IPS-20b (cell line): Measurements from ENCODE around the gene LASP1NB.
"Not testable (repeated sequence)": the region's sequence is repeated elsewhere in the genome, so short reads cannot be mapped to it uniquely, and the experiment has no call there.

Experiments
- H3K27ac ChIP-seq: one replicate; pipeline ENCODE4 v1.5.1; 2013; ENCODE audit warnings: low read length
- H3K27me3 ChIP-seq: 2 replicates; pipeline ENCODE4 v1.6.1; 2013; ENCODE audit warnings: mild to moderate bottlenecking, low read length, inconsistent platforms; ENCODE audit not compliant: insufficient read depth
- H3K36me3 ChIP-seq: 2 replicates; pipeline ENCODE4 v1.6.1; 2013; ENCODE audit warnings: low read depth, mild to moderate bottlenecking, inconsistent platforms, low read length, moderate library complexity; ENCODE audit not compliant: insufficient read depth
- H3K4me1 ChIP-seq: 2 replicates; pipeline ENCODE4 v1.6.1; 2013; ENCODE audit warnings: mild to moderate bottlenecking, control low read depth, inconsistent platforms, low read length, moderate library complexity; ENCODE audit not compliant: insufficient read depth
- H3K4me3 ChIP-seq: 2 replicates; pipeline ENCODE4 v1.5.1; 2013; ENCODE audit warnings: mild to moderate bottlenecking, low read length, inconsistent platforms
- H3K9ac ChIP-seq: 2 replicates; pipeline ENCODE4 v1.6.1; 2013; ENCODE audit warnings: low read depth, mild to moderate bottlenecking, inconsistent platforms, low read length, moderate library complexity
- H3K9me3 ChIP-seq: 2 replicates; pipeline ENCODE4 v1.6.1; 2013; ENCODE audit warnings: mild to moderate bottlenecking, low read depth, low read length, inconsistent platforms; ENCODE audit not compliant: insufficient read depth

LASP1NB gene

DNA sequence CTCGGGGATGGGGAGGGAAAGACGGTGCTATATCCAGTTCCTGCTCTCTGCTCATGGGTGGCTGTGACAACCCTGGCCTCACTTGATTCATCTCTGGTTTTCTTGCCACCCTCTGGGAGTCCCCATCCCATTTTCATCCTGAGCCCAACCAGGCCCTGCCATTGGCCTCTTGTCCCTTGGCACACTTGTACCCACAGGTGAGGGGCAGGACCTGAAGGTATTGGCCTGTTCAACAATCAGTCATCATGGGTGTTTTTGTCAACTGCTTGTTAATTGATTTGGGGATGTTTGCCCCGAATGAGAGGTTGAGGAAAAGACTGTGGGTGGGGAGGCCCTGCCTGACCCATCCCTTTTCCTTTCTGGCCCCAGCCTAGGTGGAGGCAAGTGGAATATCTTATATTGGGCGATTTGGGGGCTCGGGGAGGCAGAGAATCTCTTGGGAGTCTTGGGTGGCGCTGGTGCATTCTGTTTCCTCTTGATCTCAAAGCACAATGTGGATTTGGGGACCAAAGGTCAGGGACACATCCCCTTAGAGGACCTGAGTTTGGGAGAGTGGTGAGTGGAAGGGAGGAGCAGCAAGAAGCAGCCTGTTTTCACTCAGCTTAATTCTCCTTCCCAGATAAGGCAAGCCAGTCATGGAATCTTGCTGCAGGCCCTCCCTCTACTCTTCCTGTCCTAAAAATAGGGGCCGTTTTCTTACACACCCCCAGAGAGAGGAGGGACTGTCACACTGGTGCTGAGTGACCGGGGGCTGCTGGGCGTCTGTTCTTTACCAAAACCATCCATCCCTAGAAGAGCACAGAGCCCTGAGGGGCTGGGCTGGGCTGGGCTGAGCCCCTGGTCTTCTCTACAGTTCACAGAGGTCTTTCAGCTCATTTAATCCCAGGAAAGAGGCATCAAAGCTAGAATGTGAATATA, 4.8 kb upstream of the LASP1NB start:
- H3K4me1 ChIP-seq = peaks cover 17% of the 10 kb centered on the region; the same call in 1 of the 2 replicates
- no peak overlapping the region for H3K4me3 ChIP-seq
- no peaks in the 10 kb centered on the region for H3K9me3 ChIP-seq
- H3K27ac ChIP-seq = no peak overlapping the region
- H3K9ac ChIP-seq = no peak overlapping the region
- H3K36me3 ChIP-seq = peaks cover 28% of the 10 kb centered on the region
- no peaks in the 10 kb centered on the region for H3K27me3 ChIP-seq

GRCh38 chr17:38921756-38922411, 3.5 kb upstream of the LASP1NB start:
- Histone ChIP-seq H3K4me1 (peaks cover 21% of the 10 kb centered on the region; the same call in 1 of the 2 replicates), H3K27ac (no peak overlapping the region), H3K9ac (peak overlapping the region; percentile 13; the same call in 1 of the 2 replicates)

DNA sequence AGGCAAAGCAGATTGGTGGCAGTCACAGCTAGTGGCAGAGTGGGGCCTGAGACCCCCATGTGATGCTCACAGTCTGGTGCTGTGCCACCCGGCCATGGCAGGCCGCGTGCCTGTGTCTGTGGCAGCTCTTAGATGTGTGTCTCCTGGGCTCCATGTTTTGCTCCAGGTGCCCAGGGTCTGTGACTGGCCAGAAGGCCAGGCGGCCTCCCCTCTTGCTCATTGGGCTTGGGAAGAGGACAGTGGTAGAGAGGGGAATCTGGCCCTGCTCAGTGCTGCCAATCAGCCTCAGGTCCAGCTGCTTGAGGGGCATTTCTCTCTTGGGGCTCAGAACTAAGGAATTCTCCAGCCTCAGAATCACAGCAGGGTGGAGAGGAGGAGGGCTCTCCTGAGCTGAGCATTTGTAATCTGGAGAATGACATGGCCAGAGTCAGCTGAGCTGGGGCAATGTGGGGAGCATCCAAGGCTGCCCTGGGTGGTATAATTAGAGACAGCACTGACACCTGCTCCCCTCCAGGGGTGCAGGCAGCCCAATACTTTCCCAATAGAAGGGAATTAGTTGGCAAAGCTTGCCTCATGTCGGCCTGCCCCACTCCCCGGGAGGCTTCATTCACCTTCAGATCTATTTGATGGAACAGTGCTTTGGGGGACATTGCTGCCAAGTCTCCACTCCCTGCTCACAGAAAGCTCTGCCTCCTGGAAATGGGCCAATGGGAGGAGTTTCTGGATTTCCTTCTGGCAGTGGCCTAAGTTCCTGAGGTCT, 2.7 kb upstream of the LASP1NB start:
- H3K36me3 ChIP-seq = peaks cover 20% of the 10 kb centered on the region
- no peaks in the 10 kb centered on the region for H3K9me3 ChIP-seq
- H3K27me3 ChIP-seq = no peaks in the 10 kb centered on the region
- H3K4me3 ChIP-seq = no peak overlapping the region; the same call in 1 of the 2 replicates
- H3K9ac ChIP-seq = peak overlapping the region; percentile 13; the same call in 1 of the 2 replicates
- H3K4me1 ChIP-seq = peaks cover 21% of the 10 kb centered on the region; the same call in 1 of the 2 replicates
- no peak overlapping the region for H3K27ac ChIP-seq

More at GRCh38 chr17:38921756-38922411, 3.5 kb upstream of the LASP1NB start:
- H3K27me3 ChIP-seq = no peaks in the 10 kb centered on the region
- no peak overlapping the region for H3K4me3 ChIP-seq
- H3K36me3 ChIP-seq = peaks cover 24% of the 10 kb centered on the region
- no peaks in the 10 kb centered on the region for H3K9me3 ChIP-seq

- Histone ChIP-seq H3K4me1 (peaks cover 21% of the 10 kb centered on the region; the same call in 1 of the 2 replicates), H3K9ac (peak overlapping the region; percentile 86; the same call in 1 of the 2 replicates), H3K36me3 (no peaks in the 10 kb centered on the region), H3K4me3 (peak overlapping the region; percentile 78; the same call in 1 of the 2 replicates), H3K9me3 (no peaks in the 10 kb centered on the region), H3K27me3 (no peaks in the 10 kb centered on the region), H3K27ac (no peak overlapping the region)
These were observed 1.1 kb downstream of the LASP1NB start for GRCh38 chr17:38926293-38927070.

- H3K9me3 ChIP-seq, H3K36me3 ChIP-seq, H3K4me1 ChIP-seq: not testable (repeated sequence)
These were observed 5.4 kb downstream of the LASP1NB start for GRCh38 chr17:38930782-38931181.

DNA sequence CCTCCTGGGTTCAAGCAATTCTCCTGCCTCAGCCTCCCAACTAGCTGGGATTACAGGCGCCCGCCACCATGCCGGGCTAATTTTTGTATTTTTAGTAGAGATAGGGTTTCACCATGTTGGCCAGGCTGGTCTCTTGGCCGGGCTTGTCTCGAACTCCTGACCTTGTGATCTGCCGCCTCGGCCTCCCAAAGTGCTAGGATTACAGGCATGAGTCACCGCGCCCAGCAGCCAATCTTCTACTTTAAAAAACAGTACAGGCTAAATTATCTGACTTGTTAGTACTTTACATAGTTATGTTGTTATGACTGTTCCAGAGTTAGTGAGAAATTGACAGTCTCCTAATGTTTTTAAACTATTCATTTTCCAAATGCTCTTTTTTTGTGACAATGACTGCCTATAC, 8.5 kb downstream of the LASP1NB start:
- H3K27ac ChIP-seq, H3K9me3 ChIP-seq, H3K4me1 ChIP-seq, H3K36me3 ChIP-seq, H3K27me3 ChIP-seq, H3K4me3 ChIP-seq, H3K9ac ChIP-seq: not testable (repeated sequence)

More at GRCh38 chr17:38930782-38931181, 5.4 kb downstream of the LASP1NB start:
- H3K4me3 ChIP-seq, H3K27ac ChIP-seq, H3K27me3 ChIP-seq, H3K9ac ChIP-seq: not testable (repeated sequence)

DNA sequence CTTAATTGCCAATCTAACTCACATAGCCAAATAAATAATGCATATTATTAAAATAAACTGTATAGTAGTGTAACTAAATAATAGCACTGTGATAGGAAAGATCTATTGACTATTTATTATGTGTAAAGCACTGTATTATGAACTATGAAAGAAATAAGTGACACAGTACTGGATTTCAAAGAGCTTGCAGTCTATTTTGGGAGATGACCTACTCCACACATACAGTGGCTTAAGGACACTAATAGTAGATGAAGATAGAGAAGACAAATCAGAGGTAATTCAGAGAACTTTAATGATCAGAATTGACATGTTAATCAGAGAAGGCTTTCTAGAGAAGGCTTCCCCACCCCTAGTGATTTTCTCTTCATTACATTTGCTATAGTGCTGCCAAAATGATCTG, 14.6 kb downstream of the LASP1NB start:
- Histone ChIP-seq H3K4me3 (no peak overlapping the region), H3K27ac (no peak overlapping the region), H3K36me3 (no peaks in the 10 kb centered on the region), H3K4me1 (no peaks in the 10 kb centered on the region), H3K27me3 (no peaks in the 10 kb centered on the region), H3K9me3 (no peaks in the 10 kb centered on the region), H3K9ac (no peak overlapping the region)

DNA sequence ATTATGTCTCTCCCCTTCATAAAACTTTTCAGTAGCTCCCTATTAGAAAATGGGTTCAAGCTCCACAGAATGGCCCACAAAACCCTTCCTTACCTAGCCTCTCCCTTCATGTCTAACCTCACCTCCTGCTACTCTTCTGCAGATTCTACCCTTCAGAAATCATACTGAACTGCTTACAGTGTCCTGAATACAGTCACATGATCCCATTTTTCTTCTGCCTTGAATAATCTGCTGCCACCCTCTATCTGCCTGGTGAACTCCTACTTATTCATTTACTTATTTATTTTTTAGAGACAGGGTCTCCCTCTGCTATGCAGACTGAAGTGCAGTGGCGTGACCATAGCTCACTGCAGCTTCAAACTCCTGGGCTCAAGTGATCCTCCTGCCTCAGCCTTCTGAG, 15.0 kb downstream of the LASP1NB start:
- Histone ChIP-seq H3K9me3 (no peaks in the 10 kb centered on the region), H3K27ac (no peak overlapping the region), H3K27me3 (no peaks in the 10 kb centered on the region), H3K4me3 (no peak overlapping the region), H3K36me3 (no peaks in the 10 kb centered on the region), H3K9ac (no peak overlapping the region), H3K4me1 (no peaks in the 10 kb centered on the region)

GRCh38 chr17:38942696-38943334, 17.4 kb downstream of the LASP1NB start:
- Histone ChIP-seq H3K4me1 (no peaks in the 10 kb centered on the region), H3K9me3 (no peaks in the 10 kb centered on the region), H3K27me3 (no peaks in the 10 kb centered on the region), H3K36me3 (no peaks in the 10 kb centered on the region), H3K27ac (no peak overlapping the region), H3K9ac (no peak overlapping the region), H3K4me3 (no peak overlapping the region)

DNA sequence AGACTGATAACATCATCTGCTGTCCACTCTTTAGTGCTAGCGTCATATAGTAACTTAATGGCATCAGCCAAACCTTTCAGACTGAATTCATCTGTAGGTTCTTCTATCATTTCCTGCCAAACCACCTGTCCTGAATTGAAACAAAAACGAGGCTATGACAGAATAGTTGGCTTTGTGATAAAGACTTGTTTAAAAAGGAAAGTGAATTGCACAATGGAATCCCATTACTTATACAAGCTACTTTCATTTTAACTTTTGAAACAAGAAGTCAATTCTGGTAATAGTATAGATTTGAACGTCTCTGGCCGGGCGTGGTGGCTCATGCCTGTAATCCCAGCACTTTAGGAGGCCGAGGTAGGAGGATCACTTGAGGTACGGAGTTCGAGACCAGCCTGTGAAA, 18.2 kb downstream of the LASP1NB start:
- H3K27ac ChIP-seq = no peak overlapping the region
- no peaks in the 10 kb centered on the region for H3K36me3 ChIP-seq
- H3K4me1 ChIP-seq = no peaks in the 10 kb centered on the region
- H3K9ac ChIP-seq = no peak overlapping the region
- H3K4me3 ChIP-seq = no peak overlapping the region
- no peaks in the 10 kb centered on the region for H3K27me3 ChIP-seq
- H3K9me3 ChIP-seq = no peaks in the 10 kb centered on the region
